ENCODE measurements around the gene VWA8. TPM values are rescaled to one million over a fixed set of nuclear protein-coding genes. Genes with fewer than 3 reads are reported as not detected.

The VWA8 gene
- 10 to 100 TPM; 15.3 to 21.7 (median 19.6) TPM for polyA plus RNA-seq (ENCODE audit: insufficient read length in 4 of 4)

- DNase-seq (ENCODE audit: low read depth in 4 of 4, low spot score in 3 of 4) = peak; percentile 64 to 70 (median 66)
These were observed at the start of gene VWA8 for GRCh38 chr13:41960637-41961465. Gene VWA8 (minus strand): TSS chr13:41961109. CDS start chr13:41961015, 94 bp downstream.

- no peak for DNase-seq (ENCODE audit: low read depth in 4 of 4, low spot score in 3 of 4)
These were observed 48.1 kb upstream of the VWA8 start for GRCh38 chr13:42009057-42009456.

GRCh38 chr13:42007844-42008243 lies 46.9 kb upstream of the VWA8 start:
- DNase-seq (ENCODE audit: low read depth in 4 of 4, low spot score in 3 of 4) = no peak

- DNase-seq (ENCODE audit: low read depth in 4 of 4, low spot score in 3 of 4) = no peak
These were observed 41.2 kb upstream of the VWA8 start for GRCh38 chr13:42002066-42002465.

GRCh38 chr13:42001580-42001979 lies 40.7 kb upstream of the VWA8 start:
- DNase-seq (ENCODE audit: low read depth in 4 of 4, low spot score in 3 of 4) = peak in 2 of 4 donors; percentile 18 to 22

GRCh38 chr13:42000846-42001245 lies 39.9 kb upstream of the VWA8 start:
- DNase-seq (ENCODE audit: low read depth in 4 of 4, low spot score in 3 of 4) = no peak

GRCh38 chr13:41997396-41997795 lies 36.5 kb upstream of the VWA8 start:
- DNase-seq (ENCODE audit: low read depth in 4 of 4, low spot score in 3 of 4) = no peak

GRCh38 chr13:41995946-41996345 lies 35.0 kb upstream of the VWA8 start:
- no peak for DNase-seq (ENCODE audit: low read depth in 4 of 4, low spot score in 3 of 4)

GRCh38 chr13:41995336-41995735 lies 34.4 kb upstream of the VWA8 start:
- no peak for DNase-seq (ENCODE audit: low read depth in 4 of 4, low spot score in 3 of 4)

- DNase-seq (ENCODE audit: low read depth in 4 of 4, low spot score in 3 of 4) = no peak
These were observed 33.8 kb upstream of the VWA8 start for GRCh38 chr13:41994696-41995095.

GRCh38 chr13:41991936-41992335 lies 31.0 kb upstream of the VWA8 start:
- DNase-seq (ENCODE audit: low read depth in 4 of 4, low spot score in 3 of 4) = no peak

GRCh38 chr13:41988244-41988643 lies 27.3 kb upstream of the VWA8 start:
- no peak for DNase-seq (ENCODE audit: low read depth in 4 of 4, low spot score in 3 of 4)

GRCh38 chr13:41985788-41986508 lies 25.0 kb upstream of the VWA8 start:
- no peak for DNase-seq (ENCODE audit: low read depth in 4 of 4, low spot score in 3 of 4)

- DNase-seq (ENCODE audit: low read depth in 4 of 4, low spot score in 3 of 4) = no peak
These were observed 21.2 kb upstream of the VWA8 start for GRCh38 chr13:41981951-41982715.

GRCh38 chr13:41978007-41978406 lies 17.1 kb upstream of the VWA8 start:
- no peak for DNase-seq (ENCODE audit: low read depth in 4 of 4, low spot score in 3 of 4)

GRCh38 chr13:41976476-41976875 lies 15.6 kb upstream of the VWA8 start:
- DNase-seq (ENCODE audit: low read depth in 4 of 4, low spot score in 3 of 4) = no peak

- DNase-seq (ENCODE audit: low read depth in 4 of 4, low spot score in 3 of 4) = no peak
These were observed 13.5 kb upstream of the VWA8 start for GRCh38 chr13:41974262-41974900.

GRCh38 chr13:41973247-41973741 lies 12.4 kb upstream of the VWA8 start:
- no peak for DNase-seq (ENCODE audit: low read depth in 4 of 4, low spot score in 3 of 4)

- no peak for DNase-seq (ENCODE audit: low read depth in 4 of 4, low spot score in 3 of 4)
These were observed 10.9 kb upstream of the VWA8 start for GRCh38 chr13:41971848-41972247.

- no peak for DNase-seq (ENCODE audit: low read depth in 4 of 4, low spot score in 3 of 4)
These were observed 10.0 kb upstream of the VWA8 start for GRCh38 chr13:41970918-41971317.
